Amniotic stem cell (primary cell): ENCODE data around the gene ECEL1.
"Not testable (repeated sequence)": the region's sequence is repeated elsewhere in the genome, so short reads cannot be mapped to it uniquely, and the experiment has no call there.

ENCODE experiments used
- DNase-seq: peaks from one replicate; lab custom pipeline; 2025; lab: John Stamatoyannopoulos, UW

ECEL1 gene

GRCh38 chr2:232458661-232459418 lies 28.8 kb downstream of the ECEL1 start:
- DNase-seq, result no peak

- no peak for DNase-seq
Observed at GRCh38 chr2:232458051-232458660, 29.5 kb downstream of the ECEL1 start.

DNA sequence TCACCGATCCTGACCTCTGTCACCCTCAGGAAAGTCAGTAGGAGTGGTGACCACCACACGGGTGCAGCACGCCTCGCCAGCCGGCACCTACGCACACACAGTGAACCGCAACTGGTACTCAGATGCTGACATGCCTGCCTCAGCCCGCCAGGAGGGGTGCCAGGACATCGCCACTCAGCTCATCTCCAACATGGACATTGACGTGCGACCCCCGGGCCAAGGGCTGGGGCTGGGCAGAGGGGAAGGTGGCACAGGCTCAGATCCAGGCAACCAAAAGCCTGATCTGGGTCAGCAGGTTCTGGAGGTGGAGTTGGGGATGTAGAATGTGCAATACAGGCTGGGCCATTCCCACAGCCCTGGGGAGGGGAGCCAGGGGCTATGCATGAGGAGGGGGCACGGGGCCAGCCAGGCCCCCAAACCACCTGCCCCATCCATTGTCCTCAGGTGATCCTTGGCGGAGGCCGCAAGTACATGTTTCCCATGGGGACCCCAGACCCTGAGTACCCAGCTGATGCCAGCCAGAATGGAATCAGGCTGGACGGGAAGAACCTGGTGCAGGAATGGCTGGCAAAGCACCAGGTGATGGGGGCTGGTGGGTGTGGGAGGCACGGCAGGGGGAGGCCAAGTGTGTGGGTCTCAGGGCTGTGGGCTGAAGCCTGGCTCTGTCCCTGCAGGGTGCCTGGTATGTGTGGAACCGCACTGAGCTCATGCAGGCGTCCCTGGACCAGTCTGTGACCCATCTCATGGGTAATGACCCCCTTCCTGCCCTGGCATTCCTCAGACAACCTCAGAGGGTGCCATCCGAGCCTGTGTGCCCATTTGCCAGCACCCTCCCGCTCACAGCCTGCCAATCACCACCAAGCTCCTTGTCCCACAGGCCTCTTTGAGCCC lies 30.3 kb downstream of the ECEL1 start:
- DNase-seq, result no peak

GRCh38 chr2:232456296-232457120 lies 31.1 kb downstream of the ECEL1 start:
- DNase-seq, result no peak

DNA sequence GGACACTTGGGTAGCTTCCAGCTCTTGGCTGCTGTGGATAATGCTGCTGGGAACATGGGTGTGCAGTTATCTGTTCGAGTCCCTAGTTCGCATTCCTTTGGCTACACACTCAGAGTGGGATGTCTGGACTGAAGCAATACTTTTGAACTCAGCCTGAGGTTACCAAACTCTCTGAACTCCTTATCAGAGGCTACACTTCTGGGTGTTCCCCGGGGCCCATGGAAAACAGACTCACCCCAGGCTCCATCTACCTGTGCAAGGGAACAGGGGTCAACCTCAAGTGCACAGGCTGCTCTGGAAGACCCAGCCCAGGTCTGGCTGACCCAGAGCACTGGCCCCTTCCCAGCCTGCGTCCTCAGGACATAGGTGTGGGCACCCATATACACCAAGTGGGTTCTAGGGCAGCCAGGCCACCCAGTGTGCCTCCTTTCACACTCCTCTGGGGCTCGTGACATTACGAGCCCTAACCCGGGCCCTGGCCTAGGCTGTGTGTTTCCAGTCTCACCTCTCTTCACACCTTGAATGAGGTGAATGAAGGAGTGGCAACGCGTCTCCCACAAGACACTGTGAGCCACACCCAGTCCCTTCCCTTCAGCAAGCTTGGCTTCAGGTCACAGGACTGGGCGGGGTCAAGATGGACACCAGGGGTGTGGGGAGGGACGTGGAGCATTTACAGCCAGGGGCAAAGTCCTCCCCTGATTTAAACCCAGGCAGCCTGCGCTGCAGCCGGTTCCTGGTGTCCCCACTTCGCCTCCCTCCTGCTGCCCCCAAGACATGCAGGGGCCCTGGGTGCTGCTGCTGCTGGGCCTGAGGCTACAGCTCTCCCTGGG lies 32.0 kb downstream of the ECEL1 start, which contains the start of gene ALPI:
Gene ALPI, plus strand, starts transcription at position 728 of the 830 bp plus-strand sequence. Its CDS starts 47 bp downstream, at position 775.
- no peak for DNase-seq

- no peak for DNase-seq
Observed at GRCh38 chr2:232454630-232455029, 33.0 kb downstream of the ECEL1 start.

DNA sequence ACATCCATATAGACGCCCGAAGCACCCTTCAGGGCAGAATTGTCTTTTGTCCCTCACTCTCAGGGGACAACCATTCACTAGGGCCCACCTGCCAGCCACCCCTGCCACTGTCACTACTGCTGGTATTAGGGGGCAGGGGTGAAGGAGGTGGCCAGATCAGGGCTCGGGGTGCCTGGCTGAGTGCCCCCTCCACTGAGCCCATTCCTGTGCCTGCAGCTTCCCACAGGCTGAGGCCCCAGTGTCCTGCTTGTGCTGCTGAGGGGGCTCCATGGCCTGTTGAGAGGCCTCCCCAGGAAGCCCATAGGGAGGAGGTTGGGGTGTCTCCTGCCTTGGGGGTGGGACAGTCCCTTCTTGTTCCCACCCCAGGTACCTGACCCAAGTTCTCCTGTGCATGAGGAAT lies 36.0 kb downstream of the ECEL1 start:
- DNase-seq, result not testable (repeated sequence)

DNA sequence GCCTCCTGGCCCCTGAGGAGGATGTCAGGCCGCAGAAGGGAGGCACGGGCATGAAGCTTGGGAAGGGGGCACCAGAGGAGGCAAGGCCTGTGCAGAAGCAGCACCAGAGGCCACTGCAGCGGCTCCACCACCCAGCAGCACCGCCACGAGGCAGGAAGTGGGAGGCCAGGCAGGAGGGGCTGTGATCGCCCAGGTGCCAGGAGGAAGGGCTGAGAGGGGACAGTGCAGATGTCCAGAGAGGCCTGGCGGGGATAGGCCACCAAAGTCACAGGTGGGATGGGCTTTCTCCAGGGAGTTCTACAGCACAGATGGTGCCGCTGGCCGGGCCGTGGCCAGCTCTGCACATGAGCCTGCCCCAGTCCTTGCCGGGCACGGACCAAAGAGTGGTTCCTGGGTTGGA lies 37.7 kb downstream of the ECEL1 start:
- no peak for DNase-seq

DNA sequence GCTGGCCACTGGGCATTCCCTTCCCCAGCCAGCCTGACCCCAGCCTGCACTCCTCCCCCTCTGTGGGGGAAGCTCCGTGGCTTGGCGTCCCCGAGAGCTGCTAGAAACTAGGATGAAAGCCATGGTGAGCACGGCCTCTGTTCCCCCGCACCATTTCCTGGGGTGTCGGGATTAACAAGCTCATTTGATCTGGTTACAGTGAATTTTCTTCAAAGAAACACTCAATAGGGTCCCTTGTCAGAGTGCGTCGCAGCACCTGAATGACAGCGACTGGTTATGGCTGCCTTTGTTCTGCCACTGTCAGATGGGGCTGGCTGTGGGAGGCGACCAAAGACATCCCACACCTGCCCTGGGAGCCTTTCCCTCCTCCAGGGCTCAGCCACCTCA lies 39.3 kb downstream of the ECEL1 start:
- no peak for DNase-seq

DNA sequence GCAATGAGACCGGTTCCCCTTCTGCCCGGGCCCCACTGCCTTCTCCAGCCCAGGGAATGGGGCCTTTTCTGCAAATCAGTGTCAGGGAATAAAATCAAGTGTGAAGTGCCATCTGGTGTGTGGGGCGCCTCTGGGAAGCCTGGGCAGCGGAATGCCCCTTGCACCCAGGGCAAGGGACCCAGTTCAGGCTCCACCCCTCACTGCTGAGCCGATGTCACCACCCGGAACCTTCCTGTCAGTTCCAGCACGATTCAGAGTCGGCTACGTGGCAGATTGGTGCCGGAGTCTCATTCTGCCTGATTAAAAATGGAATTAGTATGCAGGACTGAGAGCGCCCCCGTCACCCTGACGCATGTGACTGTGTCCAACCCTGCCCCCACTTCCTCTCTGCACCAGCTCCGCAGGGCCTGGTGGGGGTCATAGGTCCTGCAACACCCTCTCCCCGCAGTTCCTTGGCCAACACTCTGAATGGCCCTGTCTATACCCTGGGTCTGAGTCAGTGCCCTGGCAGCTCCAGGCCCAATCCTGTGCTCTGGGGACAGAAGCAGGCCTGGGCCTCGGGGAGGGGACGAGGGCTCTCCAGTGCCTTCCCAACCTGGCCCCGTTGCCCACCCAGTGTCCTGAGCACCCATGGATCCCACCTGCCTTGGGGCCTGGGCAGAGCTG lies 39.9 kb downstream of the ECEL1 start:
- DNase-seq, result no peak

DNA sequence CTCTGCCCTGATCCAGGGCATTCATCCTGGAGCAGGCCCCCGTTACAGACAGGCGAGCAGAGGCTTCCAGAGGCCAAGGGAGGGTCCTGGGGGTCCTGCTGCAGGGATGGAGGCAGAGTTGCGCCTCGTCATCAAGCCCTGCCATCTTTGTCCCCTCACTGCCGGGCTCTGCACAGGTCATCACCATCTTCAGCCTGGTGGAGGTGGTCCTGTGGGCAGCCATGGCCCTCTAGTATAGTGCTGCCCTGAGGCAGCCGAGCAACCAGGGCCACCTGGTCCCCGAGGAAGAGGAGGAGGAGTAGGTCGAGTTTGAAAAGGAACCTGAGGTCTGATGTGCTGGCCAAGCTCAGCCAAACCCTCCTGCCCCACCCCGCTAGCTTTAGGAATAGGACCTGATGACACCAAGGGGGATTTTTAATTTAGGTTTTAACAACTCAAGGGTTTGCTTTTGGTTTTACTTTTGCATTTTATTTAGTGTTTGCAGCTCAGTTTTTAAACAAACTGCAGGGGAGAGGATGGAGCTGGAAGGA lies 40.5 kb downstream of the ECEL1 start:
- DNase-seq, result no peak

GRCh38 chr2:232446266-232446777 lies 41.3 kb downstream of the ECEL1 start:
- DNase-seq, result not testable (repeated sequence)

- DNase-seq, result not testable (repeated sequence)
Observed at GRCh38 chr2:232445149-232445885, 42.3 kb downstream of the ECEL1 start.

- DNase-seq, result peak; percentile 29
Observed at GRCh38 chr2:232444409-232445148, 43.1 kb downstream of the ECEL1 start.

GRCh38 chr2:232443669-232444408 lies 43.8 kb downstream of the ECEL1 start:
- not testable (repeated sequence) for DNase-seq

GRCh38 chr2:232443047-232443446 lies 44.6 kb downstream of the ECEL1 start:
- not testable (repeated sequence) for DNase-seq

DNA sequence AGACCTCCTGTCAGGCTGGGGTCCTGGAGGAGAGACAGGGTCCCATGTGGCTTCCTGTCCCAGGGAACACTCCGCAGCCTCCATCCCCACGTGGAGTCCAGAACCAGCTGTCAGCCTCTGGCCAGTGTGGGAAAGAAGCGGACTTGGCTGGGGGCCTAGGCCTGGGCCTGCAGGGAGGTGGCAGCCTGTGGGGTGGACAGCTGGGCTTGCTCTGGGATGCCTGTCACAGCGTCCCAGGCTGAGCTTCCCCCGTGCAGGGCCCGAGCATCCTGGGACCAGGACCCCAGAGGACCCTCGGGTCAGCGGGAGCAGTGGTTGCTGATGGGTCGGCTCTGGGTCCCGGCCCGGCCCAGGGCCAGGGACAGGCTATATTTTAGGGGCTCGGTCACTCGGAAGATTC lies 45.2 kb downstream of the ECEL1 start:
- not testable (repeated sequence) for DNase-seq

- not testable (repeated sequence) for DNase-seq
Observed at GRCh38 chr2:232441922-232442321, 45.7 kb downstream of the ECEL1 start.
